ENCODE data around the gene FDXR. TPM values are rescaled to one million over a fixed set of nuclear protein-coding genes. Genes with fewer than 3 reads are reported as not detected.

Gene FDXR
- polyA plus RNA-seq, 2 of the 4 experiments (the other 2 are of a cell fraction): 32.5 to 43.3 TPM

DNA sequence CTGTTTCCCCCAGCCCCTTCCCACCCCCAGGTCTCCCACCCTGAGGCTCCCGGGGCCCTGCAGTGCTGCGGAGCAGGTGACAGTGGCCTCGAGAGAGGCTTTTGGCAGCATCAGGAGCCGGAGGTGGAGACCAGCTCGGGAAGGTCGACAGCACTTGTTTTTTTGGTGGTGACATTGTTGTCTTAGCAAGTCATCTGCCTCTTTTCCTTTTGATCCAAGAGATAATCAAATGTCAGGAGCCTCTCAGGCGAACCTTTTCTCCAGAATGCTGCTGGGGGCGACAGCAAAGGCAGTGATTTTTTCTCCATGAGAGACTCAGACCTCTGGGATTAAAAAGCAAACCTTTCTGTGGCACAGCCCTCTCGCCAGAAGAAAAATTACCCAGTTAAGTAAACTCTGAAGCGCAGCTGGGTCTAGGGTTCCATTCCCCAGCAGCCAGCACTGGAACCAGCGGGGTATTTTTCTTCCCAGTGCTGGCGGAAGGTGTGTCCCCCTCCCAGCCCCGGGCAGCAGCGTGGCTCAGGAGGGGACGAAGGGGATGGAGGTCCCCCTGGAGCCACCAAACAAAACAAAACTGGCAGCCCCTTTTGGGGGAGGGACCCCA, 50.4 kb downstream of the FDXR start:
- CTCF ChIA-PET: interaction anchor here (0.7 to 14.6 kb wide), 7 partner anchors 8 to 39 kb away, joined by 3 to 131 read pairs (median 3); no protein-coding TSS in a partner anchor
- POLR2A ChIA-PET: no interaction called here
- H3K27ac ChIP-seq: no peak overlapping the region
- DNase-seq (ENCODE audit: low read depth in 1 of 2, low spot score in 1 of 2): no peak
- H3K4me1 ChIP-seq: no peaks in the 10 kb centered on the region
- no peak for ATAC-seq
- H3K4me3 ChIP-seq: no peak overlapping the region
- TF ChIP-seq PHF8 (IDR thresholded peaks at IDR 0.05; ENCODE audit: borderline replicate concordance, low read depth) (no peak), HOXB13 (CRISPR knock-in tag; IDR thresholded peaks at IDR 0.05; ENCODE audit: low read depth) (no peak), NPAS2 (CRISPR knock-in tag; IDR thresholded peaks at IDR 0.05; ENCODE audit: borderline replicate concordance) (no peak), GATA3 (IDR thresholded peaks at IDR 0.05; ENCODE audit: borderline replicate concordance) (no peak), BHLHE40 (IDR thresholded peaks at IDR 0.05; ENCODE audit: low read depth, low read length) (no peak), MAZ (IDR thresholded peaks at IDR 0.05; ENCODE audit: borderline replicate concordance, low read depth, low read length) (no peak), FOSL2 (IDR thresholded peaks at IDR 0.05) (no peak), FOSL2 (CRISPR knock-in tag; IDR thresholded peaks at IDR 0.05) (no peak), HOXA7 (CRISPR knock-in tag; IDR thresholded peaks at IDR 0.05) (no peak), ZNF302 (CRISPR knock-in tag; IDR thresholded peaks at IDR 0.05) (no peak)
- H3K9me3 ChIP-seq: no peaks in the 10 kb centered on the region
- WGBS (ENCODE audit: missing lambda C conversion rate): 82% methylated on average over 15 of the region's 15 CpGs
- H3K4me2 ChIP-seq: no peak overlapping the region
- no peak for FAIRE-seq

DNA sequence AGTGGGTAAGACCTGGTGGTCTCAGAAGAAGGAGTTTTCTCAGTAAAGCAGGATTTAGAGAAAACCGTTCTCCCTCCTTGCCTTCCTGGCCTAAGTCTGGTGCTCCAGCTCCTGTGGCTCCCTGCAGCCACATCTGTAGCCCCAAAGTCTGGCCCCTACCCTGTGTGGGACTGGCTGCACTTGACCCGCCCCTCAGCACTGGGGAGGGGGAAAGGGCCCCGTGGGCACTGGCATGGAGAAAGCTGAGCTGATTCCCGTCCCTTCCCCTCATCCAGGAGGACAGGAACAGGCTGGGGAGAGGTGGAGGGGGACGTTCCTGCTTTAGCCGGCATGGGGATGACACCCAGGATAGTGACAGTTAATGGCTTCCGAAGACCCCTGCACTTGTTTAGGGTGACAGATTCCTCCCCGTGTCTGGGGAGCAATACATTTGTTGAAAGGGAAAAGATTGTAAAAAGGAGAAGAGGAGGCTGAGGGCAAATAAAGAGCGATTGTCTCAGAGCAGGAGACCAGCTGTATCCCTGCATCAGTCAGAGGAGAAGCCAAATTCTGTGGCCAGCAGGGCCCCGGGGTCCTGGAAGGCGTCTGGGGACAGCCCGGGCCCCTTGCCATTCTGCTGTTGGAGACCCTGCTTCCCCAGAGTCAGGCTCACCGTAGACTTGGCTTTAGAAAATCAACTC, 51.0 kb downstream of the FDXR start:
- CTCF ChIA-PET: interaction anchor here (0.7 to 14.6 kb wide), 11 partner anchors 8 to 453 kb away, joined by 3 to 131 read pairs (median 5); partner anchors contain the start of gene GRIN2C
- TF ChIP-seq RCOR1 (IDR thresholded peaks at IDR 0.05; ENCODE audit: low read depth, low read length) (no peak), CHD2 (IDR thresholded peaks at IDR 0.05; ENCODE audit: low read length, partially characterized antibody) (no peak), ZSCAN20 (CRISPR knock-in tag; IDR thresholded peaks at IDR 0.05) (no peak), RNF2 (IDR thresholded peaks at IDR 0.05; ENCODE audit: borderline replicate concordance, low read depth) (no peak), TP53 (CRISPR knock-in tag; IDR thresholded peaks at IDR 0.05) (no peak), HOXB5 (CRISPR knock-in tag; IDR thresholded peaks at IDR 0.05) (no peak), FOXS1 (CRISPR knock-in tag; IDR thresholded peaks at IDR 0.05) (no peak), FOSL2 (IDR thresholded peaks at IDR 0.05) (no peak), FOSL2 (CRISPR knock-in tag; IDR thresholded peaks at IDR 0.05) (no peak), ZC3H11A (IDR thresholded peaks at IDR 0.05) (no peak), NPAS2 (CRISPR knock-in tag; IDR thresholded peaks at IDR 0.05; ENCODE audit: borderline replicate concordance) (no peak), BHLHE40 (IDR thresholded peaks at IDR 0.05; ENCODE audit: low read depth, low read length) (no peak), ZNF302 (CRISPR knock-in tag; IDR thresholded peaks at IDR 0.05) (no peak), CHD4 (IDR thresholded peaks at IDR 0.05; ENCODE audit: borderline replicate concordance) (no peak), POLR2AphosphoS2 (conservative IDR thresholded peaks at IDR 0.05; ENCODE audit: low read length) (no peak), ZFP36 (IDR thresholded peaks at IDR 0.05; ENCODE audit: borderline replicate concordance, partially characterized antibody) (no peak), ESRRA (IDR thresholded peaks at IDR 0.05; ENCODE audit: borderline replicate concordance, low read length) (no peak)
- TF ChIP-seq, protein P1, sequence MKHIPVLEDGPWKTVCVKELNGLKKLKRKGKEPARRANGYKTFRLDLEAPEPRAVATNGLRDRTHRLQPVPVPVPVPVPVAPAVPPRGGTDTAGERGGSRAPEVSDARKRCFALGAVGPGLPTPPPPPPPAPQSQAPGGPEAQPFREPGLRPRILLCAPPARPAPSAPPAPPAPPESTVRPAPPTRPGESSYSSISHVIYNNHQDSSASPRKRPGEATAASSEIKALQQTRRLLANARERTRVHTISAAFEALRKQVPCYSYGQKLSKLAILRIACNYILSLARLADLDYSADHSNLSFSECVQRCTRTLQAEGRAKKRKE (CRISPR knock-in tag; IDR thresholded peaks at IDR 0.05; ENCODE audit: low read depth): no peak
- TF ChIP-seq, protein P2, sequence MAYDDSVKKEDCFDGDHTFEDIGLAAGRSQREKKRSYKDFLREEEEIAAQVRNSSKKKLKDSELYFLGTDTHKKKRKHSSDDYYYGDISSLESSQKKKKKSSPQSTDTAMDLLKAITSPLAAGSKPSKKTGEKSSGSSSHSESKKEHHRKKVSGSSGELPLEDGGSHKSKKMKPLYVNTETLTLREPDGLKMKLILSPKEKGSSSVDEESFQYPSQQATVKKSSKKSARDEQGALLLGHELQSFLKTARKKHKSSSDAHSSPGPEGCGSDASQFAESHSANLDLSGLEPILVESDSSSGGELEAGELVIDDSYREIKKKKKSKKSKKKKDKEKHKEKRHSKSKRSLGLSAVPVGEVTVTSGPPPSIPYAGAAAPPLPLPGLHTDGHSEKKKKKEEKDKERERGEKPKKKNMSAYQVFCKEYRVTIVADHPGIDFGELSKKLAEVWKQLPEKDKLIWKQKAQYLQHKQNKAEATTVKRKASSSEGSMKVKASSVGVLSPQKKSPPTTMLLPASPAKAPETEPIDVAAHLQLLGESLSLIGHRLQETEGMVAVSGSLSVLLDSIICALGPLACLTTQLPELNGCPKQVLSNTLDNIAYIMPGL (CRISPR knock-in tag; IDR thresholded peaks at IDR 0.05; ENCODE audit: borderline replicate concordance): no peak
- TF ChIP-seq, protein P3, sequence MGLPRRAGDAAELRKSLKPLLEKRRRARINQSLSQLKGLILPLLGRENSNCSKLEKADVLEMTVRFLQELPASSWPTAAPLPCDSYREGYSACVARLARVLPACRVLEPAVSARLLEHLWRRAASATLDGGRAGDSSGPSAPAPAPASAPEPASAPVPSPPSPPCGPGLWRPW (IDR thresholded peaks at IDR 0.05): no peak
- TF ChIP-seq, protein P4, sequence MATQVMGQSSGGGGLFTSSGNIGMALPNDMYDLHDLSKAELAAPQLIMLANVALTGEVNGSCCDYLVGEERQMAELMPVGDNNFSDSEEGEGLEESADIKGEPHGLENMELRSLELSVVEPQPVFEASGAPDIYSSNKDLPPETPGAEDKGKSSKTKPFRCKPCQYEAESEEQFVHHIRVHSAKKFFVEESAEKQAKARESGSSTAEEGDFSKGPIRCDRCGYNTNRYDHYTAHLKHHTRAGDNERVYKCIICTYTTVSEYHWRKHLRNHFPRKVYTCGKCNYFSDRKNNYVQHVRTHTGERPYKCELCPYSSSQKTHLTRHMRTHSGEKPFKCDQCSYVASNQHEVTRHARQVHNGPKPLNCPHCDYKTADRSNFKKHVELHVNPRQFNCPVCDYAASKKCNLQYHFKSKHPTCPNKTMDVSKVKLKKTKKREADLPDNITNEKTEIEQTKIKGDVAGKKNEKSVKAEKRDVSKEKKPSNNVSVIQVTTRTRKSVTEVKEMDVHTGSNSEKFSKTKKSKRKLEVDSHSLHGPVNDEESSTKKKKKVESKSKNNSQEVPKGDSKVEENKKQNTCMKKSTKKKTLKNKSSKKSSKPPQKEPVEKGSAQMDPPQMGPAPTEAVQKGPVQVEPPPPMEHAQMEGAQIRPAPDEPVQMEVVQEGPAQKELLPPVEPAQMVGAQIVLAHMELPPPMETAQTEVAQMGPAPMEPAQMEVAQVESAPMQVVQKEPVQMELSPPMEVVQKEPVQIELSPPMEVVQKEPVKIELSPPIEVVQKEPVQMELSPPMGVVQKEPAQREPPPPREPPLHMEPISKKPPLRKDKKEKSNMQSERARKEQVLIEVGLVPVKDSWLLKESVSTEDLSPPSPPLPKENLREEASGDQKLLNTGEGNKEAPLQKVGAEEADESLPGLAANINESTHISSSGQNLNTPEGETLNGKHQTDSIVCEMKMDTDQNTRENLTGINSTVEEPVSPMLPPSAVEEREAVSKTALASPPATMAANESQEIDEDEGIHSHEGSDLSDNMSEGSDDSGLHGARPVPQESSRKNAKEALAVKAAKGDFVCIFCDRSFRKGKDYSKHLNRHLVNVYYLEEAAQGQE (IDR thresholded peaks at IDR 0.05): no peak
- ATAC-seq (no peak), FAIRE-seq (no peak), DNase-seq (ENCODE audit: low read depth in 1 of 2, low spot score in 1 of 2) (no peak)
- POLR2A ChIA-PET: no interaction called here
- H3K4me2 ChIP-seq: no peak overlapping the region
- WGBS (ENCODE audit: missing lambda C conversion rate): 76% methylated on average over 12 of the region's 13 CpGs
- H3K4me1 ChIP-seq: no peaks in the 10 kb centered on the region
- no peak overlapping the region for H3K27ac ChIP-seq
- H3K9me3 ChIP-seq: no peaks in the 10 kb centered on the region
- no peak overlapping the region for H3K4me3 ChIP-seq
